Measurements from ENCODE around the gene NUDT4.

DNA sequence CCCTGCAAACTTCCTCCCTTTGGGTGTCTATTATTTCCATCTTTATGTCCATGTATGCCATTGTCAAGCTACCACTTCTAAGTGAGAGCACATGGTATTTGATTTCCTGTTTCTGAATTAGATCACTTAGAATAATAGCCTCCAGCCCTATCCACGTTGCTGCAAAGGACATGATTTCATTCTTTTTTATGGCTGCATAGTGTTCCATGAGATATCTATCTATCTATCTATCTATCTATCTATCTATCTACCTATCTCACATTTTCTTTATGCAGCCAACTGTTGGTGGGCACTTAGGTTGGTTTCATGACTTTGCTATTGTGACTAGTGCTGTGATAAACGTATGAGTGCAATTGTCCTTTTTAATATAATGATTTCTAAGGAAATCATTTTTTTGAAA is 78.4 kb downstream of the NUDT4 start:
- TF ChIP-seq, protein P1, sequence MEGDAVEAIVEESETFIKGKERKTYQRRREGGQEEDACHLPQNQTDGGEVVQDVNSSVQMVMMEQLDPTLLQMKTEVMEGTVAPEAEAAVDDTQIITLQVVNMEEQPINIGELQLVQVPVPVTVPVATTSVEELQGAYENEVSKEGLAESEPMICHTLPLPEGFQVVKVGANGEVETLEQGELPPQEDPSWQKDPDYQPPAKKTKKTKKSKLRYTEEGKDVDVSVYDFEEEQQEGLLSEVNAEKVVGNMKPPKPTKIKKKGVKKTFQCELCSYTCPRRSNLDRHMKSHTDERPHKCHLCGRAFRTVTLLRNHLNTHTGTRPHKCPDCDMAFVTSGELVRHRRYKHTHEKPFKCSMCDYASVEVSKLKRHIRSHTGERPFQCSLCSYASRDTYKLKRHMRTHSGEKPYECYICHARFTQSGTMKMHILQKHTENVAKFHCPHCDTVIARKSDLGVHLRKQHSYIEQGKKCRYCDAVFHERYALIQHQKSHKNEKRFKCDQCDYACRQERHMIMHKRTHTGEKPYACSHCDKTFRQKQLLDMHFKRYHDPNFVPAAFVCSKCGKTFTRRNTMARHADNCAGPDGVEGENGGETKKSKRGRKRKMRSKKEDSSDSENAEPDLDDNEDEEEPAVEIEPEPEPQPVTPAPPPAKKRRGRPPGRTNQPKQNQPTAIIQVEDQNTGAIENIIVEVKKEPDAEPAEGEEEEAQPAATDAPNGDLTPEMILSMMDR (conservative IDR thresholded peaks at IDR 0.05; ENCODE audit: low read depth, low read length), result no peak
- TF ChIP-seq EZH2 (IDR thresholded peaks at IDR 0.05; ENCODE audit: low read length, unreplicated experiment) (no peak), EZH2phosphoT487 (IDR thresholded peaks at IDR 0.05; ENCODE audit: borderline replicate concordance, low read length) (no peak)

Measured in PC-3 (cell line).